HG03196 (cell line): ENCODE measurements around the gene RPL37A.

Experiments used
- ATAC-seq: cut with Tn5 transposase; IDR thresholded peaks from one replicate; pipeline ENCODE4 v1.9.1; 2021; ENCODE audit not compliant: unreplicated experiment

The RPL37A gene

DNA sequence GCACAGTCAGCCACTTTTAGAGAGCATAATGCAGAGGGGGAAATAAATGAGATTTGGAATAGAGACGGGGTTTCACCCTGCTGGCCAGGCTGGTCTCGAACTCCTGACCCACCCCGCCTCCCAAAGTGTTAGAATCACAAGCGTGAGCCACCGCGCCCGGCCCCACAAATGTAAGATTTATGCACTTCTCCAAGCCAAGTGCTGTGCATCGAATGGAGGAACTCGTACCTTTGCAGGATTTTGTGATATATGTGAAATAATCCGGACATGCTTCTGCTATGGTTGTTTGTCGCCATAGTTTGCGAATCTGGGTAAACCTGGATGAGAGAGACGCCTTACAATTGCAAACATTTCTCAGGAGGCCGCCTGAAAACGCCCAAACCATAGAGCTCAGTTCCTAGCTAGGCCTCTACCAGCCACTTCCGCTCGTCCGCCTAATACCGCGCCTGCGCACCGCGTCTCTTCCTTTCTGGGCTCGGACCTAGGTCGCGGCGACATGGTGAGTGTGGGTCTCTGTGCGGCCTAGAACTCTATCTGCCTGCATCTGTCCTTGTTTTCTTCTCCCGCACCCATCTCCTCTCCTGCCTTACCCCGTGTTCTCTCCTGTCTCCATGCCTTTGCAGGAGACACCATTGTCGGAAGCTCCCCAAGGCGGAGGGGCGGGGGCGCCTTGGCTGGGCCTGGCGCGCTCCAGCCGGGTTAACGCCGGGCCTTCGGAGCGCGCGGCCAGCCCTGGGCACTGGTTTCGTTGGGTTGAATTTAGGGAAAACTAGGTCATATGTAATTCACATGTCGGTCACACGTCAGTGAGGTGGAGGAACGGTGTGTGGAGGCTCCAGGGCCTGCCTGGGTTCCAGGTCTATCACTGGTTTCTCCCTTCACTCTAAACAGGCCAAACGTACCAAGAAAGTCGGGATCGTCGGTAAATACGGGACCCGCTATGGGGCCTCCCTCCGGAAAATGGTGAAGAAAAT, at the start of gene RPL37A:
TSS of gene RPL37A (plus strand) at position 466 of the 974 bp plus-strand sequence. CDS start at position 497, 31 bp downstream.
- ATAC-seq = peak; percentile 87

DNA sequence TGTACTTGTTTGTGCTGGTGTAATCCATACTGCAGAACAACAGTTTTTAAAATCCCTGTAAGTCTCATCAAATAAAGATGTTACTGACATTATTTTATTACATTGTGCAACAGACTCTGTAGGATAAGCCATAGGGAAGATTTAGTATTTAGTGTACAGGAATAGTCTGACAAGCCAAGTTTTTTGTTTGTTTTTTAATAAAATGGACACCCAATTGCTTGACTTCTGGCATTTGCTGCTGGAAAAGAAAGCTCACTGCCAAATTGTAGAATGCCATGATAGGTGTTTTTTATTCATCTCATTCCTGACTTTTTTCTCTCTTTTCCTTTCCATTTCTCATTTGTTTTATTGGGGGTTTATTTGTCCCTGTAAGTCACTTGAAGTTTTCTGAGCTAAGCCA, 48.3 kb upstream of the RPL37A start:
- no peak for ATAC-seq

DNA sequence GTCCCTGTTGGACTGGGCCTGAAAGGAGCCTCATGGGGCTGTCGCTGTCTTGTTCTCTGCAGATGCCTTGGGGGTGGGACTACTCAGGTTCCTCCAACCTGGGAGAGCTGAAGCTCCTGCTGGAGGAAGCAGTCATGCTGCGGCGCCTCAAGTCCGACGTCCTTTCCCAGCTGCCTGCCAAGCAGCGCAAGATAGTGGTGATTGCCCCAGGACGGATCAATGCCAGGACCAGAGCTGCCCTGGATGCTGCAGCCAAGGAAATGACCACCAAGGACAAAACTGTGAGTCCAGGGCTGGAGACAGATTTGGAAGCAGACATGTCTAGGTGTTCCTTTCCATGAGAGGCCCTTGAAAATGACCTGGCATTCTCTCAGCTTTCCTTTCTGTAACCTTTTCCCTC, 47.9 kb upstream of the RPL37A start:
- no peak for ATAC-seq

DNA sequence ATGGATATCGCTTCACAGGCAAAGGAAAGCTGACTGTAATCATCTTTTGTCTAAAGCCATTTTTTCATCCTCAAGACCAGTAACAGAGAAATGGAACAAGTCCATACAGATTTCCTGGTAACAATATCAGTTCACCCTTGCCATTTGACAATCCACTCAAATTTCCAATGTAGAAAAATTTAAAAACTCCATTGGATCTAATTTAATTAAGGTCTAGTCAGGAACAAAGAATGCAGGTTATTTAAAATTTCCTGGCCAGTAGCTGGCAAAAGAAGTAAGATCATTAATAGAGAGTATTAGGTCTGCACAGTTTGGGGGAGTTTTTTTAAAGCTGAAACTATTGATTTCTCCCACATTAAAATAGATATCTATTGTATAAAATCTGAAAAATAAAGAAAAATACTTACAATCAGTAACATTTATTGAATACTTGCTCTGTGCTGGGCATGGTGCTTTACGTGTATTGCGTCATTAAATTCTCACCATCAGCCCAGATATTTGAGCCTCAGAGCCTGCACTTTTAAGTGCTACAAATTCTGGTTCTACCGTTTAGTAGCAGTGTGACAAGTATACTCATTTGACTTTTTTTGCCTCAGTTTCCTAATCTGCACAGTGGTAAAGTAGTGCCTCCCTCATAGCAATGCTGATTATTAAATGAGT, 44.6 kb upstream of the RPL37A start:
- no peak for ATAC-seq

DNA sequence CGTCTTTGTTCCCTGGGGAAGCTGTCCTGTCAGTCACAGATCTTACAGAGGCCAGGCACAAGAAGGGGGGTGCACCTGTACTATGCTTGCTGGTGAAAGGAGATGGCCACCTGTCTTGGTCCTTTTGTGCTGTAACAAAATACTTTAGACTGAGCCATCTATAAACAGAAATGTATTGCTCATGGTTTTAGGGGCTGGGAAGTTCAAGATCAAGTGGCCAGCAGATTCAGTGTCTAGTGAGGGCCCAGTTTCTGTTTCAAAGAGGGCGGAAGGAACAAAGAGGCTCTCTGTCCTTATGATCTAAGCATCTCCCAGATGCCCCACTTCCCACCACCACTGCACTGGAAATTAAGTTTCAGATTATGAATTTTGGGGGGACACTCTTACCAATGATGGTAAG, 35.5 kb upstream of the RPL37A start:
- no peak for ATAC-seq

DNA sequence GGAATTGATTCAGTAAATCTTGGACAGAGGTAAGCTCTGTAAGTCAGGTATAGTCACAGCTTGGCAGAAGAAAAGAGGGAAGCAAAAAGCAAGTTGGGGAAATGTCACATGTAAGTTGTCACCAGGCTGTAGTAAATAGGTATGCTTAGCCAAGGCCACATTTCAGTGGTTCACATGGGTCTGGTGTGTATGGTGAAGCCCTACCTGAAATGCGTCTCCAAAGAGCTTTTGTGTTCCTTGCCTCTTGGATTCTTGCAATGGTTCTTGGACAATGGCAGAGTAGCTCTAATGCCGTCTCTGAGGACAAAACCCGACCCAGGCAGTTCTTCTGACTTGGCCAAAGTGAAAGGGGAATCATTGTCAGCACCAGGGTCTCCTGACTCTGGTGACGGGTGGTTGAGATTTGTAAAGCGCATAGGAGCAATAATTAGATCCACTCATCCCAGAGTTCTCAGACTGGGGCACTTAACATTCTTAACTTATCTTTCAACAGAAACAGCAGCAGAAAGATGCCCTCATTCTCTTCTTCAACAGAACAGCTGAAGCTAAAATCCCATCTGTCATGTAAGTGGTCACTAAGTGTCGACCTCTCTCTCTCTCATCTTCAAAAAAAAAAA, 34.4 kb upstream of the RPL37A start:
- ATAC-seq = no peak

DNA sequence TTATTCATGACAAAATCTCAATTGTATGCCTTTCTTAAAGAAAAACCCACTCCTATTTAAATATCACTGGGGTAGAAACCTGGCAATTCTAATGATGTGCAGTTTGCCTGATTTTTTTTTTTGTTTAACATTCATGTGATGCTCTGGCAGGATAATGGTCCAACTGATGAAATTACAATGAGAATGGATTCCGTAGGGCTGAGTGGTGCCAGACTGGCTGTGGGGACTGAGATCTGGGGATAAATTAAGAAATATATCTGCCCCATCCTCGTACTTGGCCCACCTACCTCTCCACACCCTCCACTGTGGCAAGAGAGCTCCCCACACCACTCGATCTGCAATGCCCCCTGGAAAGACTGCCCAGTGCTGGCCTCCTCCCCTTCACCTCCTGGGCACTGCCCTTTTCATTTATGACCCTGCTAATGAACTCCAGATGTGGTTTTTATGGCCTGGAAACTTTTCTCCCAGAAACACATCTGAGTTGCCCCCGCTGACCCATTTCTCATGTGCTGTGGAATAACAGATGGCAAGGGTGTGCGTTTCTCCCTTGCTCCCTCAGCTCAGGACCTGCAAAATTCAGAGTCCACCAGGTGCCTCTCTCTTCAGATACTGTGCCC, 33.0 kb upstream of the RPL37A start:
- no peak for ATAC-seq

DNA sequence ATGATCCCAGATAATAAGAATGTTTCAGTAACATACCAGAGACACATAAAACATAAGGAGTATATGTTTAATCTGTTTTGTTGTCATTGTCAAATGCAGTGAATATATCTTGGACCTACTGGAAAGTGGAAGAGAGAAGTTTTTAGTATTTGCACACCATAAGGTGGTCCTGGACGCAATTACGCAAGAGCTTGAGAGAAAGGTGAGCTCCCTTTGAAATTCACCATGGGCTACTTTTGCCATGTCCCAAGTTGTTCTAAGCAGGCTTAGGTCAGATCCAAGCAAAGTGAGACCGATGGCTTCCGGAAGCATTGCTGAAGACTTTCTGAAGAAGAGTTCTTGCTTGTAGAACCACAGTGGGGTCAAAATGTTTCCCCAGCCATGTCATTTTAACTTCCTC, 30.8 kb upstream of the RPL37A start:
- no peak for ATAC-seq

DNA sequence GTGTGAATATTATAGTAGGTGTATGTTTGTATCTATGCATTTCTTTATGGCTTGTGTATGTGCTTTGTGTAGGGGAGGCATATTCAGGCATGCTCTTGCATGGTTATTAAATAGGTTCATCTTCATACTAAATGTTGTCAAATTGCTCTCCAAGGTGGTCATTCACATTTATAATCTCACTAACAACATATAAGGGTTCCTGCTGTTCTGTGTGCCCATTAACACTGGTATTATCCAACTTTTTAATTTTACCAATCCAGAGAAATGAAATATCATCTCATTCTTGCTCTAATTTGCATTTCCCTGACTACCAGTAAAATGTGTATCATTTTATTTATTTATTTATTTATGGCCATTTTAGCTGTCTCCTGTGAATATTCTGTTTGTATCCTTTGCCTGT, 29.0 kb upstream of the RPL37A start:
- ATAC-seq = no peak

DNA sequence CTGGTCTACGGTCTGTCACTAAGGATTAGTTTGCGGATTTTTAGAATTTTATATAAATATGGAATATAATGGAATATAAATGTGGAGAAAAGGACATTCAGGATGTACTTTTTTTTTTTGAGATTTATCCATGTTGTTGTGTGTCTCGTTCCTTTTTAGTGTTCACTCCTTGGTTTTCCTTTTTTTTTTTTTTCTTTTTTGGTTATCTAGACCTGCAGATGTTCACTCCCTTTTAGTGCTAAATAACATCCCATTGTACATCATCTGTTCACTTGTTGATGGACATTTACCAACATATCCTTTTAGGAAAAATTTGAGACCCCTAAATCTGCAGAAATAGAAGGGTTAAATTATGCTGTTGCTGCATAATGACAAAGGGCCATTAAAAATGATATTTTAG, 25.5 kb upstream of the RPL37A start:
- ATAC-seq = no peak

DNA sequence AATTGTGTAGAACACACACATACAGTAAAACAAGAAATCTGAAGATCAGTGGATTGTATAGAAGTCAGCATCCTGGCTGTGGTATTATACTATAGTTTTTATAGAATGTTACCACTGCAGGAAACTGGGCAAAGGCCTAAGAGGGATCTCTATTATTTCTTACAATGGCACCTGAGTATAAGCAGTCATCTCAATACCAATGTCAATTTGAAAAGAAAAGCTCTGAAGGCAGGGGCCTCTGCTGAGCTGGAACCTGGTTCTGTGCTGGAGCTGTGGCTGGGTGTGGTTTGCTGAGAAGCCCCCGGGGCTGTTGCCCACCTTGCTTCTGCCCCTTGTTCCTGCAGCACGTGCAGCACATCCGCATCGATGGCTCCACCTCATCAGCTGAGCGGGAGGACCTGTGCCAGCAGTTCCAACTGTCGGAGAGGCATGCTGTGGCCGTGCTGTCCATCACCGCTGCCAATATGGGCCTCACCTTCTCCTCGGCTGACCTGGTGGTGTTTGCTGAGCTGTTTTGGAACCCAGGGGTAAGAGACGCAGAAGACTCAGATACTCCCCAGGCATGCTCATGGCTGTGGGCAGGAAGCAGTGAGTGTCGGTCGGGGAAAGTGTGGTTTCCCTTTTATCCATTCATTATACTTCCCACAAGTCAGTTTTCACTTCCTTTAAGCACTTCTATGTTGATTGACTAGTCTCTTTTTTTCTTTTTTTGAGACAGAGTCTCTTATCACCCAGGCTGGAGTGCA, 23.5 kb upstream of the RPL37A start:
- peak; percentile 64 for ATAC-seq

DNA sequence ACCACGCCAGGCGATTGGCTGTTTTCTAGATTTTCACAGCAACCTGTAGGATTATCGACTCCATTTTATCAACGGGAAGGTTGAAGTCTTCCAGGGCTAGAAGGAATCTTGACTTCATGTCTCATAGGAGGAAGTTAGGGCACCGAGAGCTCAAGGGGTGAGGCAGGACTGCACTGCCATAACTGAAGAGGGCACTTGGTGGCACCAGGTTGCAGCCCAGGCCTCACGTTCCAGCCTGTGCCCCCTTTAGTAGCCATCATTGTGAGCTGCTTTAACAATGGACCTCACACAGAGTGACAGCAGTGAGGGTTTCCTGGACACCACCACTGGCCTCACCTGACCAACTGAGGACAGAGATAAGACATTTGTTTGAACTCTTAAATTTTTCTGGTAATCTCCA, 22.9 kb upstream of the RPL37A start:
- no peak for ATAC-seq

DNA sequence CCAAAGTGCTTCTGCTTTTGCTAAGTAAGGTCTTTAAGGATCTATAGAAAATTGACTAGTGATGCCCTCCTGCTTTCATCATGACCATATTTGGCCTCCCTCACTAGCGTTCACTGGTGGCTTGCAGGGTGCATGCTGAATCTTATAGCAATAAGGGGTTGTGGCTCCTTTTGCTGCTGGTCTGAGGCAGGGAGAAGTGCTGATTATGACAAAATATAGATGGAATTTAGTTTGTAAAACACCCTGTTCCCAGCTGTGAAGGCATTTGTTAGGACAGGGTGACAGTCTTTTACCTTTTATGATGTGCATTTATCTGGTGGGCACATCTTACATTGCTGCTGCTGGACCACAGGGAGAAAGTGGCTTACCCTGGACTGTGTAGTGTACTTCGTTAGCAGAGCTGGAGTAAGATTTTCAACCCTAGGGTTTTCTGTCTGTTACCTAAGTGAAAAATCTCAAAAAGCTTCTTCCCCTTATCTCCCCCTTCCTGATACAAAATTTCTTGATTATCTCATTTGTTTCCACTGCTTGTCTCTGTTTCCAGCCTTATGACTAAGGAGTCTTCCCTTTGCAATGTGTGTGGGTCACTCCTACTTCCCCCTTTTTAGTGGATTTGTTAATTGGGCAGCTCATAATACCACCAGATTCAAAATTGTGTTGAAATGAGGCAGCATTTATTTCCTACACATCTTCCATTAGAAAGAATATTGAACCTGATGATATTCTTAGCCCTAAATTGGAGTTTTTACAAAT, 21.2 kb upstream of the RPL37A start:
- ATAC-seq = no peak

DNA sequence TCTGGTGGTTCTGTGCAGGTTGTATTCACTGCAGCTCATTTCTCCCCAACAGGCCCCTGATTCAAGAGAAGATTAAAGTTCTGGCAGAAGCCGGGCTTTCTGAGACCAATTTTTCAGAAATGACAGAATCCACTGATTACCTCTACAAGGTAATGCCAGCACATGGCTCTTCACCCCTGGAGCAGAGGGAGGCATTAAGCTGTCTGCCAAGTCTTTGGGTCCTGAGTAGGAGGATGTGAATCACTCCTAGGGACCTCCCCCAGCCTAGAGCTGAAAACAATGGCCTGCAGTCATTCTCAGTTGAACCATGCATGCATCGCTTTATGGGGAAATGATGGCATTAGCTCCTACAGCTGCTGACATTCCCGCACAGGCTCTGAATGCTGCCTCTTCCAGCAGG, 20.5 kb upstream of the RPL37A start:
- no peak for ATAC-seq

DNA sequence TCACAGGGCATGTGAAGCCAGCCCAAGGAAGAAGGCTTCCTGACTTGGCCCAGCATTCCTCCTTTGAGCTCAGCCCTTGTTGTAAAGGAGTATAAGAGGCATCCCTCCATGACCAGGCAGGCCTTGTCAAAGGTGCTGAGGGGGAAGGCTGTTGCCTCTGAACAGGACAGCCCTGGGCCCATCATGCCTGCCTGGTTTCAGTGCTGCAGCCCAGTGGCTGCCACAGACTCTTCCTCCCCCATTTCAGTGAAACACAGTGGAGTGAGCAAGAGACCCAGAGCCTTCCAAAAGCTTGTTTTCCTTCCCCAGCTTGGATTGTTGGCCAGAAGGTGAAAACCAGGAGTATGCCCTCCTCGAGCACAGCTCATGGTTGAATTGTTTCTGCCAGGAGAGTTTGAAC, 19.9 kb upstream of the RPL37A start:
- ATAC-seq = no peak

DNA sequence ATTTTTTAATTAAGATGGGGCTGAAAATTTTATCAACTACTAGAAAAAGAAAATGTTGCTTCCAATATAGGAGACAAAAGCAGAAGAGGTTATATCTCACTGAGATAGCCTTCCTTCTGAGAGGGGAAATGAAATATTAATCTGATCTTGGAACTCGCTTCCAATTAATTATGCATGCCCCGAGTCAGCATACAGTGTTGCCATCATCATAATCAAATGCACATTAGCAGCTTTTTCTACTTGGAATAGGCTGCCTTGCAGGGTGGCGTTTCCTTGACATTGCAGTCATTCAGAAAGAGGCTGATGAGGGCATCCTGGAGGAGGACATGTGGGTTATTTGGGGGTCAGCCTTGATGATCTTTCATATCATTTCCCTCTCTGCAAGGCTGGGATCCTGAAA, 18.4 kb upstream of the RPL37A start:
- ATAC-seq = no peak

DNA sequence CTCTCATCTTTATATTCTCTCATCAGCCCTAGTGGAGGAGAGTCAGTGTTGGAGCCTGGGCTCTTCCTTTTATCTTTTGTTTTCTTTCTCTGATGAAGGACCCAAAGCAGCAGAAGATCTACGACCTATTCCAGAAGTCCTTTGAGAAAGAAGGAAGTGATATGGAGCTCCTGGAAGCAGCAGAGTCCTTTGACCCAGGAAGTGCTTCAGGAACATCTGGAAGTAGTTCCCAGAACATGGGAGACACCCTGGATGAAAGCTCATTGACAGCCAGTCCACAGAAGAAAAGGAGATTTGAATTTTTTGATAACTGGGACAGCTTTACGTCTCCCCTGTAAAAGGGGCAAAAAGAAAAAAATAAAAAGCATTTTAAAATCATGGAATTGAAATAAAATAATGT, 16.0 kb upstream of the RPL37A start:
- ATAC-seq = no peak

DNA sequence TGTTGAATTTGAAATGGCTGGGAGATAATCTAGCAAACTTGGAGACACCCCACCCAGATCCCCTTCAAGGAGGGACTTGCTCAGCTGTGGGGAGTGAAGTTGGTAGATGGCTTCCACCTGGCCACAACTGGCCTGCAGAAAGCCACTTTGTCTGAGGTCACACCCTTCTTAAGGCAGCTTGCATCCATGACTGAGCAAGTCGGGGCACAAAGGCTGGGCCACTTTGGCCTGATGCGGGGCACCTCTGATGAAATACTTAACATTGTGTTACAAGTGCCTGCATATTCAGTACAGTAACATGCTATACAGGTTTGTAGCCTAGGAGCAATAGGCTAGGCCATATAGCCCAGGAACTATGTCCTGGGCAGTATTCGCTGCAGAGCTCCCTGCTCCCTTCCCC, 13.4 kb upstream of the RPL37A start:
- no peak for ATAC-seq

DNA sequence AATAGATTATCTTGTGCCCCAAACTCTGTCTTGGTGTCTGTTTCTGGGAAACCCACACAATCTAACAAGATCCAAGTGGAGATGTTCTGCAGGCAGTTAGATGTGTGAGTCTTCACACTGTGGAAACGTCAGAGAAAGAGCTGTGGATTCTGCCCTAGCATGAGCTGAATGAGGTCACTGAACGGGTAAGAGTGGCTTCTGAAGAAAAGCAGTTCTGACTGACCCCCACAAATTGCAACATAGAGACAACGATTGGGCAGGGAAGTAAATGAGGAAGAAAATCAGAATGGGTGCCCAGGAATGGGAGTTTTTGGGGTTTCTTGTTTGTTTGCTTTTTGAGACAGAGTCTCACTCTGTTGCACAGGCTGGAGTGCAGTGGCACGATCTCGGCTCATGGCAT, 12.9 kb upstream of the RPL37A start:
- no peak for ATAC-seq

DNA sequence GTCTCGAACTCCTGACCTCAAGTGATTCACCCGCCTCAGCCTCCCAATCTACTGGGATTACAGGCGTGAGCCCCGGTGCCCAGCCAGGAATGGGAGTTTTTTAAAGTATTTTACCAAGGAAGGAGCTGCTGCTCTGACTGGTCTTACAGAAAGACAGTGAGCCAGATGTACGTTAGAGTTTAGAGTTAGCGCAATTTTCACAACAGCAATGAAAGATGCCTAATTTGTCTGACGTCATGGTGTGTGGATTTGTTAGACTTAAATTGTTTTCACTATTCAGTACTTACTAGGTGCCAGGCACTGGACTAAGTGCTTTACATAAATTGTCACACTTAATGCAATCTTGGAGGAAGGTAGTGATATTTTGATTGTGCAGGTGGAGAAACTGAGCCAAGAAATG, 12.4 kb upstream of the RPL37A start:
- no peak for ATAC-seq
